AG04450 (cell line): ENCODE results near the gene TTC7B. TPM values are rescaled to one million over a fixed set of nuclear protein-coding genes. Genes with fewer than 3 reads are reported as not detected.

Experiments used
- CTCF ChIA-PET: fragments of 300-600, 350-600 bp; formaldehyde crosslinking; extraction: SDS; loops from one replicate; lab custom pipeline; 2022; ENCODE audit warnings: antibody characterized with exemption, inconsistent platforms; lab: Charles Lee
- POLR2A ChIA-PET: fragments of 350-600 bp; formaldehyde crosslinking; extraction: SDS; loops from one replicate; lab custom pipeline; 2021; ENCODE audit warnings: antibody characterized with exemption, inconsistent platforms; lab: Yijun Ruan, JAX
- DNase-seq: peaks from one replicate; pipeline ENCODE4 v3.0.0-alpha.2; 2011; ENCODE audit warnings: low read depth, low spot score
- H3K27ac ChIP-seq: one replicate; pipeline ENCODE4 v1.5.1; 2012; ENCODE audit warnings: low read depth, low read length, control low read depth
- H3K27me3 ChIP-seq: one replicate; pipeline ENCODE4 v1.6.0; 2012; ENCODE audit warnings: low read length; ENCODE audit not compliant: control insufficient read depth, insufficient read depth
- H3K4me3 ChIP-seq: 2 replicates; pipeline ENCODE4 v1.5.1; 2011; ENCODE audit warnings: mild to moderate bottlenecking, low read depth, low read length, control low read depth
- H3K9me3 ChIP-seq: 2 replicates; pipeline ENCODE4 v1.5.1; 2012; ENCODE audit warnings: low read length; ENCODE audit not compliant: control insufficient read depth, insufficient read depth
- CTCF ChIP-seq: IDR thresholded peaks from 2 replicates; pipeline ENCODE4 v1.5.1; 2011; ENCODE audit warnings: low read depth, low read length, control low read depth, inconsistent platforms
- polyA plus RNA-seq: library from polyadenylated mRNA; depleted of rRNA; stranded (reverse); fragments of >200 nt; gene quantifications from 2 replicates; pipeline ENCODE4 v1.2.3, GENCODE V29; 2011

Gene TTC7B
- polyA plus RNA-seq, 1 experiment, result 36.0 TPM

- DNase-seq, result no peak
- TF ChIP-seq CTCF, result no peak
- H3K9me3 ChIP-seq, result no peaks in the 10 kb centered on the region
- no peaks in the 10 kb centered on the region for H3K27me3 ChIP-seq
- ChIA-PET POLR2A (no interaction called here), CTCF (interaction anchor here (0.5 to 0.6 kb wide), 2 partner anchors 41 to 496 kb away, joined by 3 to 5 read pairs; no protein-coding TSS in a partner anchor)
- no peak overlapping the region for H3K27ac ChIP-seq
- no peak overlapping the region for H3K4me3 ChIP-seq
Measured at GRCh38 chr14:90732718-90733117, 83.5 kb downstream of the TTC7B start.

- ChIA-PET CTCF (interaction anchor here (0.5 to 0.6 kb wide), 2 partner anchors 40 to 495 kb away, joined by 3 to 5 read pairs; no protein-coding TSS in a partner anchor), POLR2A (no interaction called here)
- Histone ChIP-seq H3K27me3 (no peaks in the 10 kb centered on the region), H3K9me3 (no peaks in the 10 kb centered on the region), H3K27ac (no peak overlapping the region), H3K4me3 (no peak overlapping the region)
- TF ChIP-seq CTCF, result no peak
- no peak for DNase-seq
Measured at GRCh38 chr14:90732139-90732538, 84.1 kb downstream of the TTC7B start.

GRCh38 chr14:90731487-90731886 lies 84.7 kb downstream of the TTC7B start:
- H3K27ac ChIP-seq, result no peak overlapping the region
- no peak for TF ChIP-seq CTCF
- ChIA-PET CTCF (no interaction called here), POLR2A (no interaction called here)
- DNase-seq, result no peak
- no peak overlapping the region for H3K4me3 ChIP-seq
- no peaks in the 10 kb centered on the region for H3K27me3 ChIP-seq
- H3K9me3 ChIP-seq, result no peaks in the 10 kb centered on the region

- CTCF ChIA-PET, result no interaction called here
- no peak for TF ChIP-seq CTCF
- peaks cover under 1% of the 10 kb centered on the region; the same call in 1 of the 2 replicates for H3K9me3 ChIP-seq
- POLR2A ChIA-PET, result no interaction called here
- H3K27me3 ChIP-seq, result no peaks in the 10 kb centered on the region
- no peak overlapping the region for H3K27ac ChIP-seq
- no peak for DNase-seq
- no peak overlapping the region for H3K4me3 ChIP-seq
Measured at GRCh38 chr14:90730206-90730766, 85.9 kb downstream of the TTC7B start.

GRCh38 chr14:90728951-90729350 lies 87.3 kb downstream of the TTC7B start:
- H3K4me3 ChIP-seq, result no peak overlapping the region
- no peak for DNase-seq
- CTCF ChIA-PET, result interaction anchor here (0.9 kb wide), 1 partner anchor 31 kb away, joined by 3 read pairs; no protein-coding TSS in a partner anchor
- no peak overlapping the region for H3K27ac ChIP-seq
- H3K27me3 ChIP-seq, result no peaks in the 10 kb centered on the region
- POLR2A ChIA-PET, result no interaction called here
- no peak for TF ChIP-seq CTCF
- peaks cover 3% of the 10 kb centered on the region for H3K9me3 ChIP-seq
